Esophagus muscularis mucosa (tissue), 4 donors: ENCODE measurements around the gene NMUR1. TPM values are rescaled to one million over a fixed set of nuclear protein-coding genes. Genes with fewer than 3 reads are reported as not detected.
"Not testable (repeated sequence)": the region's sequence is repeated elsewhere in the genome, so short reads cannot be mapped to it uniquely, and the experiment has no call there.

Source experiments
- DNase-seq: peaks from one replicate; pipeline ENCODE4 v3.0.0-alpha.2; 2017; ENCODE audit errors: extremely low spot score
- H3K27ac ChIP-seq, 4 donors: fragments of 200-600 bp; sonication (generic); replicated peaks in 1 of 4; 1 replicate in 3 of 4; 2 replicates in 1 of 4; pipeline ENCODE4 v1.5.1; 2016 to 2019; ENCODE audit warnings: mild to moderate bottlenecking in 1 of 4
- H3K27me3 ChIP-seq, 4 donors: fragments of 200-600 bp; sonication (generic); one replicate each; pipeline versions ENCODE4 v1.5.1 to v1.6.0; 2016 to 2019
- H3K36me3 ChIP-seq, 4 donors: fragments of 200-600 bp; sonication (generic); one replicate each; pipeline ENCODE4 v1.5.1; 2016 to 2019
- H3K4me1 ChIP-seq, 4 donors: fragments of 200-600 bp; sonication (generic); one replicate each; pipeline ENCODE4 v1.5.1; 2016 to 2019
- H3K4me3 ChIP-seq, 4 donors: fragments of 200-600 bp; sonication (generic); 1 replicate in 2 of 4; 2 replicates in 2 of 4; pipeline ENCODE4 v1.5.1; 2016 to 2019; ENCODE audit warnings: mild to moderate bottlenecking in 4 of 4, moderate library complexity in 1 of 4
- H3K9me3 ChIP-seq, 4 donors: fragments of 200-600 bp; sonication (generic); 1 replicate in 3 of 4; 2 replicates in 1 of 4; pipeline ENCODE4 v1.5.1; 2016 to 2019
- CTCF ChIP-seq, 3 experiments: fragments of 200-600 bp in 2 of 3; fragments of 450-650 bp in 1 of 3; sonication (generic) in 2 of 3; IDR thresholded peaks; one replicate each; pipeline ENCODE4 v1.5.1; 2017 to 2019; ENCODE audit warnings: antibody characterized with exemption in 3 of 3, mild to moderate bottlenecking in 2 of 3, moderate library complexity in 1 of 3
- EP300 ChIP-seq: sonication (generic); formaldehyde crosslinking; IDR thresholded peaks from one replicate; pipeline ENCODE4 v1.6.1; 2017; ENCODE audit warnings: antibody characterized with exemption
- POLR2A ChIP-seq: fragments of 450-650 bp; IDR thresholded peaks from one replicate; pipeline ENCODE4 v1.6.1; 2017; ENCODE audit warnings: antibody characterized with exemption, moderate library complexity, mild to moderate bottlenecking, low read depth
- POLR2AphosphoS5 ChIP-seq, 2 donors: sonication (generic); formaldehyde crosslinking; IDR thresholded peaks; one replicate each; pipeline ENCODE4 v1.6.1; 2017; ENCODE audit warnings: antibody characterized with exemption in 2 of 2
- WGBS: methylation state at CpG from one replicate; pipeline ENCODE4 v1.1.5; 2018; 5-methylcytosine and 5-hydroxymethylcytosine counted together
- intact Hi-C: fragments of 100-400 bp; cut with DNase I; formaldehyde crosslinking; loops from one replicate; pipeline ENCODE4 v1.15.1; 2023
- total RNA-seq, 4 donors: library from RNA; depleted of rRNA; stranded (reverse); fragments of >200 nt; gene quantifications; one replicate each; pipeline versions ENCODE4 v1.1.0 to v1.2.1, GENCODE V29; 2016

The NMUR1 gene
- total RNA-seq, 4 donors from 2014 or later = 1.2 to 5.4 (median 2.5) TPM

GRCh38 chr2:231573698-231574421 is 43.6 kb upstream of the NMUR1 start:
- no peaks in the 10 kb centered on the region for H3K36me3 ChIP-seq
- no peak for DNase-seq
- TF ChIP-seq POLR2A (no peak), POLR2AphosphoS5 (IDR thresholded peaks at IDR 0.05) (no peak), CTCF (IDR thresholded peaks at IDR 0.05) (no peak)
- H3K27me3 ChIP-seq = no peaks in the 10 kb centered on the region
- H3K4me3 ChIP-seq = no peak overlapping the region
- intact Hi-C loops = no loop called here
- no peaks in the 10 kb centered on the region for H3K9me3 ChIP-seq
- no peak overlapping the region for H3K27ac ChIP-seq
- H3K4me1 ChIP-seq = peaks cover 0 to 5% (median 0%) of the 10 kb centered on the region in 4 donors
- 91% methylated on average over 7 of the region's 15 CpGs for WGBS

DNA sequence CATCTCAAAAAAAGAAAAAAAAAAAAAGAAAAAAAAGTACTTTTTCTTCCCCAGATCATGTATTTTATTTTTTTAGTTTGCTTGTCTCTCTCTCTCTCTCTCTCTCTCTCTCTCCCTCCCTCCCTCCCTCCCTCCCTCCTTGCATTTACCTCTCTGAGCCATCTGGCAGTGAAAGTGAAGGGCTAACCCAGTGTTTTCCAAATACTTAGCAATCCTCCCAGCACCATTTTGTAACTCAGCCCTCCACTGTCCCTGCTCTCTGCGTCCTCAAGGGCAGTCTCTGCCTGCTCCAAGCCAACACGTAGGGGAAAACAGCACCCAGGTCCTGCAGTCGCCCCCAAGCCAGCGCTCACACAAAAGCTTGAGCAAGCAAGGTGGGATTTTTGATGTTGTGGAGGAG is 42.9 kb upstream of the NMUR1 start:
- no peak for DNase-seq
- Histone ChIP-seq H3K9me3 (no peaks in the 10 kb centered on the region), H3K4me3 (no peak overlapping the region), H3K27ac (no peak overlapping the region), H3K4me1 (peaks cover 0 to 5% (median 2%) of the 10 kb centered on the region in 4 donors), H3K36me3 (no peaks in the 10 kb centered on the region), H3K27me3 (no peaks in the 10 kb centered on the region)
- TF ChIP-seq EP300 = no peak
- no peak for TF ChIP-seq POLR2AphosphoS5 (IDR thresholded peaks at IDR 0.05)
- TF ChIP-seq CTCF (IDR thresholded peaks at IDR 0.05) = no peak
- no peak for TF ChIP-seq POLR2A
- intact Hi-C loops = no loop called here
- 75% methylated on average over 4 of the region's 4 CpGs for WGBS

- WGBS = 85% methylated on average over 4 of the region's 4 CpGs
- intact Hi-C loops = no loop called here
These were observed 41.5 kb upstream of the NMUR1 start for GRCh38 chr2:231571661-231572191.

GRCh38 chr2:231570915-231571314 is 40.7 kb upstream of the NMUR1 start:
- intact Hi-C loops, DNase-seq, H3K9me3 ChIP-seq, H3K36me3 ChIP-seq, H3K4me1 ChIP-seq, H3K4me3 ChIP-seq, H3K27ac ChIP-seq, H3K27me3 ChIP-seq: not testable (repeated sequence)
- 89% methylated on average over 5 of the region's 5 CpGs for WGBS

More at GRCh38 chr2:231571661-231572191, 41.5 kb upstream of the NMUR1 start:
- Histone ChIP-seq H3K27ac (no peak overlapping the region), H3K9me3 (peaks cover 0 to 3% (median 0%) of the 10 kb centered on the region in 4 donors), H3K4me1 (peaks cover 0 to 5% (median 2%) of the 10 kb centered on the region in 4 donors), H3K4me3 (no peak overlapping the region), H3K36me3 (no peaks in the 10 kb centered on the region), H3K27me3 (no peaks in the 10 kb centered on the region)
- DNase-seq = no peak
- TF ChIP-seq EP300 (no peak), CTCF (IDR thresholded peaks at IDR 0.05) (no peak), POLR2A (no peak), POLR2AphosphoS5 (IDR thresholded peaks at IDR 0.05) (no peak)

- no peaks in the 10 kb centered on the region for H3K27me3 ChIP-seq
- peaks cover 0 to 5% (median 2%) of the 10 kb centered on the region in 4 donors for H3K4me1 ChIP-seq
- H3K9me3 ChIP-seq = peaks cover 0 to 3% (median 0%) of the 10 kb centered on the region in 4 donors
- H3K4me3 ChIP-seq = no peak overlapping the region
- DNase-seq = no peak
- no peak overlapping the region for H3K27ac ChIP-seq
- intact Hi-C loops = no loop called here
- WGBS = 86% methylated on average over 3 of the region's 7 CpGs
- TF ChIP-seq CTCF (IDR thresholded peaks at IDR 0.05) = no peak
- no peak for TF ChIP-seq POLR2AphosphoS5 (IDR thresholded peaks at IDR 0.05)
- TF ChIP-seq EP300 = no peak
- no peak for TF ChIP-seq POLR2A
- H3K36me3 ChIP-seq = no peaks in the 10 kb centered on the region
These were observed 38.7 kb upstream of the NMUR1 start for GRCh38 chr2:231568785-231569435.
